GM21367 (cell line): ENCODE data around the gene H2AZ2.
"Not testable (repeated sequence)": the region's sequence is repeated elsewhere in the genome, so short reads cannot be mapped to it uniquely, and the experiment has no call there.

Experiments
- ATAC-seq: cut with Tn5 transposase; IDR thresholded peaks from one replicate; pipeline ENCODE4 v1.9.1; 2021; ENCODE audit not compliant: unreplicated experiment

The H2AZ2 gene

GRCh38 chr7:44870780-44871179 lies 22.9 kb upstream of the H2AZ2 start:
- ATAC-seq: not testable (repeated sequence)

GRCh38 chr7:44870336-44870735 lies 22.4 kb upstream of the H2AZ2 start:
- not testable (repeated sequence) for ATAC-seq

- ATAC-seq: no peak
Observed at GRCh38 chr7:44867073-44867995, 19.4 kb upstream of the H2AZ2 start.

GRCh38 chr7:44861949-44862348 lies 14.1 kb upstream of the H2AZ2 start:
- ATAC-seq: not testable (repeated sequence)

DNA sequence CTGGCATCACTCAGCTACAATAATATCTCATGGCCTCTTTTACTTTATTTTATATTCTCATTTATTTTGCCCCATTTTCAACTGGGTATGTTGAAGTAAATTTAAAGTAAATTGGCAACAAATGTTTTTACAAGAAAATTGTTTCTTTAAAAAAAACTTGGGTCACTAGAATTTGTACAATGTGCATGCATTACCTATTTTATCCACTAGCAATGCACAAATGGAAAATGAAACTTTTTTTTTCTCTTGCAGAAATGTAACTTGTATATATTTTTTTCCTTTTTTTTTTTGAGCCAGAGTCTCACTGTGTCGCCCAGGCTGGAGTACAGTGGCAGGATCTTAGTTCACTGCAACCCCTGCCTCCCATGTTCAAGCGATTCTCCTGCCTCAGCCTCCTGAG lies 10.3 kb upstream of the H2AZ2 start:
- ATAC-seq: no peak

DNA sequence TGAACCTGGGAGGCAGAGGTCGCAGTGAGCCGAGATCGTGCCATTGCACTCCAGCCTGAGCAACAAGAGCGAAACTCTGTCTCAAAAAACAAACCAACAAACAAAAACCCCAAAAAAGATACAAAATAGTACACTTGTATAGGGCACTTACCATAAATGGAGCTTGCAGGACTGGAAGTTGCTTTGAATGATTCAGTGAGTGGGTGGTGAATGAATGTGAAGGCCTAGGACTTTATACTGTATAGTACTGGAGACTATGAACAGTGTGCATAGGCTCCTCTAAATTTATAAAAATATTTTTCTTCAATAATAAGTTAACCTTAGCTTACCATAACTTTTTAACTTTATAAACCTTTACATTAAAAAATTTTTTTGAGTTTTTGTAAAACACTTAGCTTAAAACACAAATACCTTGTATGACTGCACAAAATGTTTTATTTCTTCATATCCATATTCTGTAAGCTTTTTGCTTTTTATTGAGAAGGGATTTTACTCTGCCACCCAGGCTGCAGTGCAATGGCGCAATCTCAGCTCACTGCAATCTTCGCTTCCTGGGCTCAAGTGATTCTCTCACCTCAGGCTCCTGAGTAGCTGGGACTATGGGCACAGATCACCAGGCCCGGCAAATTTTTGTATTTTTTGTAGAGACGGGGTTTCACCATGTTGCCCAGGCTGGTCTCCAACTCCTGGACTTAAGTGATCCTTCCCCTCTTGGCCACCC lies 6.9 kb upstream of the H2AZ2 start:
- ATAC-seq: no peak

- ATAC-seq: no peak
Observed at GRCh38 chr7:44853391-44853790, 5.5 kb upstream of the H2AZ2 start.

DNA sequence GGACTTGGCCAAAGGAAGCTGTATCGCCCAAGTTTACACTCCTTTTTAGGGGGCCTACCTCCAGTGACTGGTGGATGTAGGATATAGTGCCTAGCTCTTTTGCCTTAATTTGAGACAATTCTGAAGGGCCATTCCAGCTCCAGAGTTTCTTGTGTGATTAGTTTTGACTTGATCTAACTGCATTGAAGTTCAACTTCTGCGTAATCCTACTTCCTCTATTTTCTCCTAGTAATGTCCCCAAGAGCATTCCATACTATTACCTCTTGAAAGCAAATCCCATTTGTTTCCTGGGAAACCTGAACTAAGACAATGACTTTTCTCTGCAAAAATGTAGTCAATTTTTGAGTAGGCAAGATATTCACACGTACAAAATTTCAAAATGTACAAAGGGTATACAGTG lies 4.7 kb upstream of the H2AZ2 start:
- no peak for ATAC-seq

DNA sequence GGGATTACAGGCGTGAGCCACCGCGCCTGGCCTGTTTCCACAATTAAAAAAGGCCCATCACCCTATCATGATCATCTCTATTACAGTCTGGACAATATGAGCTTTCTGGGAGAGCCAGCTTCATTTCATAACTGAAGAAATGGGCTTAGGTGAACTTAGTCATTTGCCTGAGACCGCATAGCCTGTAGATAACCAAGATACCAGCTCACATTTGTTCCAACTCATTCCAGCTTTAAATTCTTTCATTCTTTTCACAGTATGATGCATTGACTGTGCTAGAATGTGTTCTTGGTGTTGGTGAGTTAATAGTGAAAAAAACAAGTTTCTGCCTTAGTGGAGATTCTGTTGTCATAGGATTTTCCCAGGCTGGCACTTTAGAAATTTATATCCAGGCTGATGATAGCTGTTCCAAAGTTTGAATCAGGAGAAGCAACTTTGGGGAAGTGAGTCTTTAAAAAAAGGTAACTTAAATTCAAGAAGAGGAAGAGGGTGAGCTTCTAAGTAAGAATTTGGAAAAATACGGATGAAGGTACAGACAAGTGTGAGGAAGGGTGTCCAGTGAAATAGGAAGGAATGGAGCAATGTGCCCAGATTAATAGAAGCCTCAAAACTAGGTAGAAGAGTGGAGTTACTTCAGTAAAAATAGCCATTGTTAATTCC lies 2.1 kb upstream of the H2AZ2 start:
- no peak for ATAC-seq

DNA sequence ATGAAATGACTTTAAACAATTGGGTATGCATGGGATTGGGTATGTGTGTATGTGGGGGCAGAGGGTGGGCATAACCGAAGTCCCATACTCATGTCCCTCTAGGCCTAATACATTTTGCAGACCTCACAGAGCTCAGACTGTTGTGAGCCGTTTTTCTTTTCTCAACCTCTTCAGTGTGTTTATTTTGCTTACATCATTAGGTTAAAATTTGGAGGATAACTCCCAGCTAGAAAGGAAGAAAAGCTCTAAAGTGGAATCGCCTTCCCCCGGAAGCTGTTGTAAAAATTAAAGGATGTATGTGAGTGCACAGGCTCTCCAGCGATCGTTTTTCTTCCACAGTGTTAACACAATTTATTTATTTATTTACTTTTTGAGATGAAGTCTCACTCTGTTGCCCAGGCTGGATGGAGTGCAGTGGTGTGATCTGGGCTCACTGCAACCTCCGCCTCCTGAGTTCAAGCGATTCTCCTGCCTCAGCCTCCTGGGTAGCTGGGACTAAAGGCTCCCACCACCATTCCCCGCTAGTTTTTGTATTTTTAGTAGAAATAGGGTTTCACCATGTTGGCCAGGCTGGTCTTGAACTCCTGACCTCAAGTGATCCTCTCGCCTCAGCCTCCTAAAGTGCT lies 1.5 kb upstream of the H2AZ2 start:
- ATAC-seq: no peak

DNA sequence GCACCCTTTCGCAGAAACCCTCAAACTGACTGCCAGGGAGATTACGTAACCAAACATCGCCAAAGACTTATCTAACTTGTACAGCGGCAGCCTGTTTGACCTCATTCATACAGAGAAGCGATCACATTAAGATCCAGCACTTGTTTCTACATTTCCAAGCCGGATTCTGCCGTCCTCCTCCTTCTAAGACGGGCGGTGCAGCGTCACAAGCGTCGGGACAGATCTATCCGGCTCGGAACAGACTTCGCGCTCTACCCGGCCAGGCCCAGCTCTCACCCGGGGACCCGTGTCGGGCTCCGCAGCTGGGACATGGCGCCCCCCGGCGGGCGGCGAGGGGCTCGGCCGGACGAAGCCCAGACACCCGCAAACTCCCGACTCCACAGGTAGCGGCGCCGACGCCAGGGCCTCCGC lies 373 bp downstream of the H2AZ2 start:
- ATAC-seq: peak; percentile 60

- no peak for ATAC-seq
Observed at GRCh38 chr7:44846816-44847508, 925 bp downstream of the H2AZ2 start.

DNA sequence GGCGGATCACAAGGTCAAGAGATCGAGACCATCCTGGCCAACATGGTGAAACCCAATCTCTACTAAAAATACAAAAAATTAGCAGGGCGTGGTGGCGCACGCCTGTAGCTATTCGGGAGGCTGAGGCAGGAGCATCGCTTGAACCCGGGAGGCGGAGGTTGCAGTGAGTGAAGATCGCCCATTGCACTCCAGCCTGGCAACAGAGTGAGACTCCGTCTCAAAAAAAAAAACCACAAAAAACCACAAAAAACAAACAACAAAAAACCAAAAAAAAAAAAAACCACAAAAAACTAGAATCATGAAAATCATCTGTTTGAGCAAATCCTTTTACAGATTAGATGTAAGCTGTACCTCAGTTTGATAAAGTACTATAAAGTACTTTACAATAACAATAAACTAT lies 1.5 kb downstream of the H2AZ2 start:
- ATAC-seq: not testable (repeated sequence)

DNA sequence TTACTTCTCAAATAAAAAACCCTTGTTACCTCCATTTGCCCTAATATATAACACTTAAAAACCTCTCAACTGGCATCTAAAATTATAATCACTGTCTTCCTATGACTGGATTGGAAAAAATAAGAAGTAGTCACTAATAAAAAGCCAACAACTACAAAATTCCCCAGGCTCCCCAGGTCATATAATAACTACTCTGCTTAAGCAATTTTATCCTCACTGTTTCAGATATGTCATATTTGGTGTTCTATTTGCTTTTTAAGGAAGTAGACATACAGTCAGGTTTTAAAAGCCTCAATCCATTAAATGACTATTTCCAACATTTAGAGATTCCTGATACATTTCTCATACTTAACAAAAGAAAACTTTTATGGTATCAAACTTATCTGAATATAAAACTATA lies 2.4 kb downstream of the H2AZ2 start:
- no peak for ATAC-seq

GRCh38 chr7:44843440-44843839 lies 4.4 kb downstream of the H2AZ2 start:
- not testable (repeated sequence) for ATAC-seq

DNA sequence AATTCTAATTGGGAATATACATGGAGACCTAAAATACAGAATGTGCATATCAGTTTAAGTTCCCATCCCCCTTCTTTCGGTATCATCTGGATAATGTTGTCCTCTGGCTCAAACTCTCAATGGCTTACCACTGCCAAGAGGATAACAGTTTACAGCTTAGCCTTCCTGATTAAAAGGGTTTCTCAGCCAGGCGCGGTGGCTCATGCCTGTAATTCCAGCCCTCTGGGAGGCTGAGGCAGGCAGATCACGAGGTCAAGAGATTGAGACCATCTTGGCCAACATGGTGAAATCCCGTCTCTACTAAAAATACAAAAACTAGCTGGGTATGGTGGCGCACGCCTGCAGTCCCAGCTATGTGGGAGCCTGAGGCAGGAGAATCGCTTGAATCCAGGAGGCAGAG lies 5.2 kb downstream of the H2AZ2 start:
- ATAC-seq: not testable (repeated sequence)

DNA sequence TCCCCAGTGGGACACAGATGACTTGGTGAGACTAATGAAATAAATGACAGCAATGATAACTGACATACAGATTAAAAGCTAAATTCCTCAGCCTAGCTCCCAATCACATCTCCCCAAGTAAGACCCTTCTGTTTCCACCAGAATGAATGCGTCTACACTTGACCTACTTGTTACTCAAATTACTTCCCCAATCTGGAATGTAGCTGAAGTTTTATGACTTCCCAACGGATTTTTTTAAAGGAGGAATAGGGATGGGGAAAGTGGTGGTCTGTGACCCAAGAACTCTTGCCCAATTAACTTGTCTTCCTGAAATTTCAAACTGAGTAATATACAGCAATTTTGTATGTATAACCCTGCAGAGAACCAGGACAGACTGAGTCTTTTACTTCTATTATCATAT lies 9.1 kb downstream of the H2AZ2 start:
- no peak for ATAC-seq

- ATAC-seq: no peak
Observed at GRCh38 chr7:44827567-44827966, 20.3 kb downstream of the H2AZ2 start.

DNA sequence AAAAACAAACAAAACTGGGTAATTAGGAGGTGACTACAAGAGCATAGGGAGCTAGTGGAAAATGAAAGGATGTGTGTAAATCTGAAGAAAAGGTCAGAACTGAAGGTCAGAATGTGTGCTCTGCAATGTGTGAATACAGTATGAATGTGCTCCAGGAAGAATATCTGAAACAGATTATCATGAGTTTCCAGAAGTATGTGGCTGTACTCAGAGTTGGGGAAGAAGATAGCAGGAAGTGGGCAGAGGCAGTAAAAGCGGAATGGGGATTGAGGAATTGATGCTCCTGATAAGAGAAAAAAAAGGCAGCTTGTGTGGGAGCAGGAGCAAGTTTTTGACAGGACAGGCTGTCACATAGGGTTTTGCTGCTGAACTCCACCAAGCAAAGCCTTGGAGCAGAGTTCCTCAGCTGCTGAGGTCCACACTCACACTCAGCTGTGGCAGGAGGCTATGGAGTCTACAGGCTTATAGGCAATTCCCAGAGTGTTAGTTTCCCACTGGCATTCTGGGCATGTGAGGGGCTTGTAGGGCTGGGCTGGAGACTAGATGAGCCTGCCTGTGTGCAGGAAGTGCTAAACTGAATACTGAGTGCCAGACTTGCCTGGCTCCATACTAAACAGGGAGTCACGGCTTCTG lies 22.9 kb downstream of the H2AZ2 start:
- ATAC-seq: no peak

- no peak for ATAC-seq
Observed at GRCh38 chr7:44823255-44823781, 24.6 kb downstream of the H2AZ2 start.
